NCI-H446 treated with DMSO at 0.1 percent for 48 hours (cell line): ENCODE measurements around the gene DLX3.

ENCODE experiments used
- DNase-seq: peaks from one replicate; lab custom pipeline; 2025; lab: John Stamatoyannopoulos, UW

The DLX3 gene

GRCh38 chr17:49992191-49992932 is 2.7 kb downstream of the DLX3 start:
- DNase-seq = no peak

- no peak for DNase-seq
These were observed 3.6 kb downstream of the DLX3 start for GRCh38 chr17:49991409-49991808.

- DNase-seq = no peak
These were observed 4.1 kb downstream of the DLX3 start for GRCh38 chr17:49990921-49991320.

GRCh38 chr17:49990331-49990730 is 4.7 kb downstream of the DLX3 start:
- no peak for DNase-seq

GRCh38 chr17:49989518-49989880 is 5.5 kb downstream of the DLX3 start:
- DNase-seq = no peak

GRCh38 chr17:49987681-49988441 is 7.2 kb downstream of the DLX3 start:
- DNase-seq = peak; percentile 39

- no peak for DNase-seq
These were observed 7.8 kb downstream of the DLX3 start for GRCh38 chr17:49987290-49987585.

- no peak for DNase-seq
These were observed 8.4 kb downstream of the DLX3 start for GRCh38 chr17:49986396-49987289.

- no peak for DNase-seq
These were observed 9.6 kb downstream of the DLX3 start for GRCh38 chr17:49985310-49985990.

GRCh38 chr17:49984776-49985175 is 10.2 kb downstream of the DLX3 start:
- DNase-seq = no peak

GRCh38 chr17:49984283-49984682 is 10.7 kb downstream of the DLX3 start:
- no peak for DNase-seq

- DNase-seq = peak; percentile 21
These were observed 14.3 kb downstream of the DLX3 start for GRCh38 chr17:49980703-49981197.

GRCh38 chr17:49979748-49980479 is 15.1 kb downstream of the DLX3 start:
- no peak for DNase-seq

GRCh38 chr17:49978501-49978900 is 16.5 kb downstream of the DLX3 start:
- no peak for DNase-seq

- no peak for DNase-seq
These were observed 17.3 kb downstream of the DLX3 start for GRCh38 chr17:49977463-49978389.

- DNase-seq = no peak
These were observed 18.2 kb downstream of the DLX3 start for GRCh38 chr17:49976828-49977202.

GRCh38 chr17:49976163-49976827 is 18.7 kb downstream of the DLX3 start:
- DNase-seq = no peak

- no peak for DNase-seq
These were observed 19.5 kb downstream of the DLX3 start for GRCh38 chr17:49975531-49975930.

GRCh38 chr17:49973271-49973615 is 21.8 kb downstream of the DLX3 start:
- no peak for DNase-seq
